Suprapubic skin (tissue), 3 donors: ENCODE results near the gene TMEM147.

Experiments
- EP300 ChIP-seq: sonication (generic); formaldehyde crosslinking; IDR thresholded peaks from one replicate; pipeline ENCODE4 v1.6.1; 2017; ENCODE audit warnings: antibody characterized with exemption
- POLR2A ChIP-seq, 2 donors: fragments of 450-650 bp; IDR thresholded peaks; one replicate each; pipeline ENCODE4 v1.6.1; 2017; ENCODE audit warnings: antibody characterized with exemption in 2 of 2, mild to moderate bottlenecking in 2 of 2, moderate library complexity in 2 of 2
- TF ChIP-seq, protein P1 (sequence below), 2 donors: fragments of 200-600 bp in 1 of 2; fragments of 450-650 bp in 1 of 2; sonication (generic) in 1 of 2; IDR thresholded peaks; one replicate each; pipeline ENCODE4 v1.5.1; 2016 to 2019; ENCODE audit warnings: antibody characterized with exemption in 2 of 2, mild to moderate bottlenecking in 1 of 2, moderate library complexity in 1 of 2

DNA sequence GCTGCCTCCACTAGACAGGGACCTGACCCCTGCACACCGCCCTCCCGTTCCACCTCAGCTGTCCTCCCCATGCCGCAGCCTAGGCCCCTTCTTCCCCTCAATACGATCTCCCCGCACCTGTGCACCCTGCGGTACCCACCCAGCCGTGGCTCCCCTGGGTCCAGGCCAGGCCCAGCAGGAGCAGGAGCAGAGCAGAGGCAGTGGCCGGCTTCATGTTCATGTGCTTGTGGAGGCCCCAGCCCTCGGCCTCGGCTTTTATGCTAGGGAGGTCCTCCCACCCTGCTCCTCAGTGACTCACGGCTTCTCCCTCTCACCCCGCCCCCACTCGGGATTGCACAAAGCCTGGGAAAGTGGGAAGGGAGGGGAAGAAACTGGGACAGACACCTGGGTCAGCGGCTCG is 43.7 kb upstream of the TMEM147 start:
- TF ChIP-seq, protein P1, sequence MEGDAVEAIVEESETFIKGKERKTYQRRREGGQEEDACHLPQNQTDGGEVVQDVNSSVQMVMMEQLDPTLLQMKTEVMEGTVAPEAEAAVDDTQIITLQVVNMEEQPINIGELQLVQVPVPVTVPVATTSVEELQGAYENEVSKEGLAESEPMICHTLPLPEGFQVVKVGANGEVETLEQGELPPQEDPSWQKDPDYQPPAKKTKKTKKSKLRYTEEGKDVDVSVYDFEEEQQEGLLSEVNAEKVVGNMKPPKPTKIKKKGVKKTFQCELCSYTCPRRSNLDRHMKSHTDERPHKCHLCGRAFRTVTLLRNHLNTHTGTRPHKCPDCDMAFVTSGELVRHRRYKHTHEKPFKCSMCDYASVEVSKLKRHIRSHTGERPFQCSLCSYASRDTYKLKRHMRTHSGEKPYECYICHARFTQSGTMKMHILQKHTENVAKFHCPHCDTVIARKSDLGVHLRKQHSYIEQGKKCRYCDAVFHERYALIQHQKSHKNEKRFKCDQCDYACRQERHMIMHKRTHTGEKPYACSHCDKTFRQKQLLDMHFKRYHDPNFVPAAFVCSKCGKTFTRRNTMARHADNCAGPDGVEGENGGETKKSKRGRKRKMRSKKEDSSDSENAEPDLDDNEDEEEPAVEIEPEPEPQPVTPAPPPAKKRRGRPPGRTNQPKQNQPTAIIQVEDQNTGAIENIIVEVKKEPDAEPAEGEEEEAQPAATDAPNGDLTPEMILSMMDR (IDR thresholded peaks at IDR 0.05) = no peak
- TF ChIP-seq EP300 (no peak), POLR2A (IDR thresholded peaks at IDR 0.05) (peak in 1 of 2 donors; percentile 20)
